NCI-H774 (cell line): Measurements from ENCODE around the gene NADK.

Source experiments
- DNase-seq: peaks from one replicate; lab custom pipeline; 2025; lab: John Stamatoyannopoulos, UW

NADK gene, protein sequence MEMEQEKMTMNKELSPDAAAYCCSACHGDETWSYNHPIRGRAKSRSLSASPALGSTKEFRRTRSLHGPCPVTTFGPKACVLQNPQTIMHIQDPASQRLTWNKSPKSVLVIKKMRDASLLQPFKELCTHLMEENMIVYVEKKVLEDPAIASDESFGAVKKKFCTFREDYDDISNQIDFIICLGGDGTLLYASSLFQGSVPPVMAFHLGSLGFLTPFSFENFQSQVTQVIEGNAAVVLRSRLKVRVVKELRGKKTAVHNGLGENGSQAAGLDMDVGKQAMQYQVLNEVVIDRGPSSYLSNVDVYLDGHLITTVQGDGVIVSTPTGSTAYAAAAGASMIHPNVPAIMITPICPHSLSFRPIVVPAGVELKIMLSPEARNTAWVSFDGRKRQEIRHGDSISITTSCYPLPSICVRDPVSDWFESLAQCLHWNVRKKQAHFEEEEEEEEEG

DNA sequence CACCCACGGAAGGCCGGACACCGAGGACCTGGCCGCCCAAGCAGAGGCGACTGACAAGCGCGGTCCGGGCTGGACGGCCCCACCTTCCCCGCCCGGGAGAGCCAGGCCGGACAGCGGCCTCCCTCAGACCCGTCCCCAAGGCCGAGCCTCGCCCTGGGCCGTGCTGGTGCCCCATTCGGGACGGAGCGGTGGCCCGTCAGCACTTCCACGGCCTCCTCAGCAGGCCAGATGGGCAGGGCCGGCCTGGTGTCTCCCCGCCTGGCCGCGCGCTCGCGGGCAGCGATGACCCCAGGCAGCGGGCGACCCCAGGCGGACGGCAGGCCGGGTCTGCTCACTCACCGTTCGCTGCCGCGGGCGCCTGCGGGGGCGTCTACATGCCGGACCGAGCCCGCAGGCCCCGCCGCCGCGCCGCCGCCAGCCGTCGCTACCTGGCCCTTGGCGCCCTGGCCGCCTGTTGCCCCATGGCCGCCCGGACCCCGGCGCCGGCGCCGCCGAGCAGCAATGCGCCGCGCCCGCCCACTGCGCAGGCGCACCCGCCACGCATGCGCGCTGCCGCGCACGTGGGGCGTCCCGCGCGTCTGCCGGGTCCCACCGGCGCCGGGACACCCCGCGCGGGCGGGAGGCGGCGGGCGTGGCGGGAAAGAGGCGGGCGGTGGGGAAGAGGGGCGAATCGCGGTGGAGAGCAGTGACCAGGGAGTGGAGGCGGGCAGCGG is at the start of gene NADK:
Gene NADK (minus strand): TSS at position 521 of the 713 bp plus-strand sequence. CDS start 13,064 bp downstream, outside the sequence.
- DNase-seq, result peak; percentile 46

DNA sequence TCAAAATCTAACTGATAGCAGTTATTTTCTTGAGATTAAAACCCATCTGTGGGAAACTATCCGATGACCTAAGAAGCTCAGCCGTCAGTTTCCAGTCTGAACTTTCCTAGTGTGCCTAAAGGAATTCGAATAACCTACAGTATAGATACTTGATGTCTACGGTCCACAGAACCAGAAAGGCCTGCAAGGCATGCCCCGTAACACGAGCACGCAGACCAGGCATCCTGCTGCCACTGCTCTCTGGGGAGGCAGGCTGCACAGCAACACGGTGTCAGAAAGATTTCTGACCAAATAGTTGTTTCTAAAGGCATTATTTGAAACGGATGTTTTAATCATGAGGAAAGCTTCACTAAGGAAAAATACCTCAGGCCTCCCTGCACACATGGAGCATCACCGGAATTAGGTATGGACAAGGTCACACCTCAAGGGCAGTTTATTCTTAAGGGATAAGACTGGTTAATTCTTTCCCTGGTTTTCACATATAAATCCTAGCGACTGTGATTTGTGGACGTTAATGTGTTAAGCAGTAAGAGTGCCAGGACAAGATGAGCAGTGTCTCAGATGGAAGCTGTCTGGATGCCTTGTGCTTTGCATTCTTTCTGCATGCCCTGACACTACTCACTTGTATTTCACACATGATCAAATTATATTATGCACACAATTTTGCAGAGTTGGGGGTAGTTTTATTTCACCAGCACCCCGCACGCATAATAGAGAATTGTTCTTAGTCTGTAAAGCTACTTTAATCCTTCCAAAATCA is 49.0 kb upstream of the NADK start:
- no peak for DNase-seq

DNA sequence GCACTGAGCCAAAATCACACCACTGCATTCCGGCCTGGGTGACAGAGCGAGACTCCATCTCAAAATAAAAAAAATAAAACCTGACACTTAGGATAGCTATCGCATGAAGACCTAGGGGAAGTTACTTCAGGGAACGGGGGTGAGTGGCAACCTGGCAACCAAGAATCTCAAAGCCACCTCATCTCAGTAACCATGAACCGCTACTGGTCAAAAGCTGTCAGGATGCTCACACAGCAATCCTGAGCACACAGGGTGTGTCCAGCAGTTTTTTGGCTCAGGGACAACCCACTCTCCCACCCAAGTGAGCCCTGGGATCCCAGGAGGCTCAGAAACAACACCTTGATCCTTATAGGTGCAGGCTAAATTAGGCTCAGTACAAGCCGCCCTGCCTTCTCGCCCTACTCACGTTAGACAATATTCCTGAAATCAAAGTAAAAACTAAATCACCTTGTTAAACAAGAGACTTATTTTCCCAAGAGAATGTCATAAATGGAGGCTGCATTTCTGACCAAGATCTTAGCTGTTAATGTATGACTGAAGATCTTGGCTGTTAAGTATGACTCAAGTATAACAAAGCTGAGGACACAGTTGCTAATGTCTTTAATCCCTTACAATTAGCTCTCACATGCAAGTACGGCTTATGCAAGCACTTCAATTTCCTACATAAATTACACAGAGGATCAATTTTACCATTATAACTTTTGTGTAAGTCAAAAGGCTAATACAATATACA is 48.3 kb upstream of the NADK start:
- DNase-seq, result no peak

DNA sequence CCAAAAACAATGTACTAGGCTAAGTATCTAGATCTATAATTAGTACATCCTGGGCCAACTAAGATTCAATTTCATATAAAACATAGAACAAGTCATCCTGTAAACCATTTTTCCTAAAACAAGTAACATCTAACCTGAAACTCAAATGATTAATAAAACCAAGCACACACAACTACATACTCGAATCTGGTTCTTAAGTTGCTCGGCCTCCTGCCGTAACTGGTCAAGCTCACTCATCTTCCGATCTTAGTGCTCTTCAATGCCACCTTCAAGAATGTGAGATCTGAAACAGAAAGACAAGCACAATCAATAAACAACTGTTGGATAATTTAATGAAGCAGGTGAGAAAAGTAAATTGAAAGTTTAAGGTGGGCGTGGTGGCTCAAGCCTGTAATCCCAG is 46.9 kb upstream of the NADK start:
- DNase-seq, result no peak

DNA sequence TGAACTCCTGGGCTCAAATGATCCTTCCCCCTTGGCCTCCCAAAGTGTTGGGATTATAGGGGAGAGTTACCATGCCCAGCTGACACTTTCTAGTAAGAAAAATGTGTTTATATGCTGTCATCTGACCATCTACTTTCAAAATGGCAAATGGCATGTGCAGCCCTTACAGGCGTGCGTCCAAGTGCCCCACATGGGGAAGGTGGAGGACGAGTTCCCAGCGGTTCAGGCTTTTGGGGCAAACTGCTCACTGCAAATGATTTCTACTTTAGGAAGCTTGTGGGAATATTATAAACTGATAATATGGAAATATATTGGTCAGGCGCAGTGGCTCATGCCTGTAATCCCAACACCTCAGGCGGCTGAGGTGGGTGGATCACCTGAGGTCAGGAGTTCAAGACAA is 41.5 kb upstream of the NADK start:
- no peak for DNase-seq

DNA sequence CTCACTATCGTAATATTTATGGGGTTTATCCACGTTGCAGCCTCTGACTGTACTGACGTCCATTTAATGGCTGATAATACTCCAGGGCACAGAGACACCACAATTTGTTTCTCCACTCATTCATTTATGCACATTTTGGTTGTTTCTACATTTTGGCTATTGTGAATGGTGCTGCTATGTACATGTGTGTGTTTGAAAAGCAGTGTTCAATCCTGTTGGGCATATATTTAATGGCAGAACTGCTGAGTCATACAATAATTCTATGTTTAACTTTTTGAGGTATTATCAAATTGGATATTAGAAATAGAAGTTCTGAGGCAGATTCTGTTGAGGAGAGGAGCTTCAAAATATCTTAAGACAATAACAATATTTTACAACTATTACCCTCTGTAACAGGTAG is 39.0 kb upstream of the NADK start:
- DNase-seq, result no peak

DNA sequence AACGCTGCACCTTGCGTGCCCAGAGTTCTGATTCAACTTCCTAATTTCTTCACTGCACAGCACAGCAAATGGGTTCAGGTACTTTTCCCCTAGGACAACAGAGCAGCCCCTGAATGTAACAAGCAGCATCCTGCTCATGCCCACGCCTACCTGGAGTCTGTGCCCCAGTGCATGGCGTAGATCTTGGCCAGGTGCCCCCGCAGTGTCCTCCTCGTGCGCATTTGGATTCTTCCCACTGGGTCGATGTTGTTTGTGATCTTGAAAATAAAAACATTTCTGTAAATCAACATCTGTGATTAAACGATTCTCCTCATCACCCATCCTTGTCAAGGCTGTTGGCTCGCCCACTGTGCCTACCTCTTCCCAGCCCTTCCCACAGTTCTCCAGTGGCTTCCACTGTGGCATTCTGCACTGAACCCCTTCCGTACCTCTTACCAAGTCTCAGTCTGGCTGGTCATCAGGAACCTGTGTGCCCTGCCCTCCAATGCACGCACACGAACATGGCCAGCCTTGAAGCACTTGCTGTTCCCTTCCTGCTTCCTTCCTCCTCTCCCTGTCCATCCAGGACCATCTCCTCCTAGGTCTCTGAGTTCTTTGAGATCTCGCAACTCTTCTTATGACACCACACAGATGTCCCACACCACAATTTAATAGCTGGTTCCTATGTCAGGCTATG is 37.5 kb upstream of the NADK start:
- no peak for DNase-seq

DNA sequence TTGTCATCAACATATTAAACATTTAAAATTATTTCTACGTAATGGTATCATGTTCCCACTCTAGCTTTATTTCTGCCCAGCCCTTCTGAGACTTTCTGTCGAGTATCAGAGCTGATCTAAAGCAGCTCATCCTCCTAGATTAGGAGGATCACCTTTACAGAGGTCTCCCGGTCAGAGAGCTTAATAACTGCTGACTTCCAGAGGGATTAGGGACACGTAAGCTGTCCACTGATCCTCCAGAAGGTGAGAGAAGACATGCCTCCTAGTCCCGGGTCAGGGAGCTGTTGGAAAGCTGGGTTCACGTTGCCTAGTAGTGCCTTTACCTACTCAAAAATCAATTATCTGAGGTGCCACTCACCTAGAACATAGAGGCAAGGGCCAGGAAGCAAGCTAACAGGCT is 31.2 kb upstream of the NADK start:
- DNase-seq, result no peak

DNA sequence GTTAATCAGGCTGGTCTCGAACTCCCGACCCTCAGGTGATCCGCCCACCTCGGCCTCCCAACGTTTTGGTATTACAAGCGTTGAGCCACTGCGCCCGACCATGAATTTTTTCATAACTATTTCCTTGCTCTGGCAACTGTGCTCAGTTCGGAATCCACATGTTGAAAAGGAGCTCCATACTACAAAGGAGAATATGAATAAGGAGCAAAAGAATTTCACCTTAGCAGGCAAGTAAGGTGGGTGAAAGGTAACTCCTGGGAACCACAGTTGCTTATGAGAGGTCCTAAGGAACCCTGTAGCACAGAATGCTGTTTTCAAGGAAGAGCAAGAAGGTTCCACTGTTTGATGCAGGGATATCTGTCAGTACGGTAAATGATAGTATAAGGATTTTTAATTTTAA is 29.9 kb upstream of the NADK start:
- DNase-seq, result no peak

DNA sequence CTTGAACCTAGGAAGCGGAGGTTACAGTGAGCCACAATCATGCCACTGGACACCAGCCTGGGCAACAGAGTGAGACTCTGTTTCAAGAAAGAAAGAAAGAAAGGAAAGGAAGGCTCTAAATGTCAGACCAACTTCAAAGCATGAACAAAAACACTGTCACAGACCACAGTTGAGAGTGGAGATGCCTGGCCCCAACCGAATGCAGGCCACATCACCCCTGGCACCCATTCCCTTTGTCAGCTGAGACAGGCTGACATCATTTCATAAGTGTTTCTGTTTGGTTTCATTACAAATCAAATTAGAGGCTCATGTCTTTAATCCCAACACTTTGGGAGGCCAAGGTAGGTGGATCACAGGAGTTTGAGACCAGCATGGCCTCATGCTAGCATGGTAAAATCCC is 28.6 kb upstream of the NADK start:
- no peak for DNase-seq

DNA sequence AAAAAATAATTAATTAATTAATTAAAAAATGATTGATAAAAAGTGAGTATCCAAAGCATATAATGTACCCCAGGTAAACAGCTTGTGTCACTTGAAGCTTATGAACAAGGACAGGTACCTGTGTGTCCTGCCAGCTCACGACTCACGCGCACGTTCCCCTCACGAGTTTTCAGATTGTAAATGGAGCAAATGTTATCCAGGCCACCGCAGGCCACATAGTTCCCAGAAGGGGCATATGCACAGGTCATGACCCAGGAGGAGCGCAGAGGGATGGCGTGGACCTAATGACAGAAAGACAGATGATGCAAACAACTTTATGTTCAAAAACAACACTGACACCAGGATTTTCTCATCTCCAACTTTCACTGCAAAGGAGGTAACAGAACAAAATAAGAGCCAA is 26.0 kb upstream of the NADK start:
- DNase-seq, result no peak

DNA sequence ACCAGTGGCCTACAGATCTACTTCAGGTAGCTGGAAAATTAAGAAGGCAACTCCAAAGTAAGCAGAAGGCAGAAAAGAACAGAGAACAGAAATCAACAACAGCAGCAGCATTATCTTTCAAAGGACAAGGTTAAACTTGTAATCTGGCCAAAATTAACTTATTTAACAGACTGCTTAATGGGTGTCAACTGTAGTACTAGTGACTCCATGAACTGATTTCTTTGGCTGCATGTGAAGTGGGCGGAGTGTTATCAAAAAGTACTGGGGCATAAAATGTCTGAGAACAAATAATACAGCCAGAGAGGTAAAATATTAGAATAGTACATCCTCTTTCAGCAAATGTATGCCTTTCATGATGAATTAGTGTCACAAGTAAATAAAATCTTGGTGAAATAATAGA is 24.6 kb upstream of the NADK start:
- no peak for DNase-seq

DNA sequence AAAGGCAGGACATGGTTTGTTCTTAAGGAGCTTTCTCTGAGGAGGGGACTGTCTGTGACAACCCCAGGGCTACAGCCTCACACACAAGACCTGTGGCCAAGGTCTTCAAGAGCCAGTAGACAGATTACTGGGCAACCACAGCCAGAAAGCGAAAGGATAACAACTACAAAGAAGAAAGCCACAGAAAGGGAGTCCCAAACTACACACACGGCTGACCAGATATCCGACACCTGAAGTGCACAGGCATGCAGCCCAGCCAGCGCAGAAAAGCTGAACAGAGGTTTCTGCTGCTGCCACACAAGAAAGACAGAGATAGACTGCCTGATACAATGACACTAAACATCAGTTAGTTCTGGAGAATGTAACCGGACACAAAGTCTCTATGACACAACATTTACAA is 21.4 kb upstream of the NADK start:
- no peak for DNase-seq

DNA sequence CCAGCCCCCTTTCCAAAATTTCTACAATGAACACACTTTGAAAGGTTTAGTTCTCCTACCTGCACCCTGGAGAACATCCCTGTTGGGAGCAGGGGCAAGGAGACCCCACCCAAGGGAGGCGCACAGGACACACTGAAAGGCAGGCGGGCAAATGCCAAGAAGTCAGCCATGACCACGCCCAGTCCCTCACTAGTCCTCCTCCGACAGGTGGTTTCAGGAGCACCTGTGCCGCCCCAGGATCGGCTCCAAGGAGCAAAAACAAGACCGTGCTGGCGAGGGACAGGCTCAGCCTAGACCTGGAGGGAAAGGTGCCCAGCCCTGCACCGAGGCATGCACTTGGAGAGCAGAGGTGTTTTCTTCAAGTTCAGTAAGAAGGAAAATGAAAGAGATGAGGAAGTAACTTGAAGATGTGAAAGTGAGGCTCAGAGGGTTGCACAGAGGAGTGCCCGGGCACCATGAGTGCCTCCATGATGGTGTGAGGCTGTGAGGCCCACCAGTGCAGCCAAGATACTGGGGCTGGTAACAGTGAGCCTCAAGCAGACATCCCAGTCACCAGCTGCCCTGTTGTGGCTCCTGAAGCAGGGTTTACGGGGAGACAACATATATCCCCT is 19.6 kb upstream of the NADK start:
- no peak for DNase-seq

DNA sequence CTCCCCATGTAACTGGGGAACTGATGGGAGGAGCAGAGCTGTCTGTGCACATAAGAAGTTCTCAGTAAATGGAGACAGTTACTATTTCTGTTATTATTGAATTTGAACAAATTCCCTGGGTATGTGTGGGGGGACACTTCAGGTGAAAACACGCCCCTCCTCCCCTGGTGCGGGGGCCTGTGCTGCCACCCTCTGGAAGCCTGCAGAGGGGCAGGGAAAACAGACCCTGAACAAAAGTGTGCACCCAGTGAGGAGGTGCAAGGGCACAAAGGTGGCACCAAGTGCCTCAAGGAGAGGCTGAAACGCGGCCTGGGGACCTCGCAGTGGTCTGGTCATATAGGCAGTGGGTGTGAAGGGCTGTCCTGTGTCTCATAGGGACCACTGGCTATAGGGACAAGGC is 18.2 kb upstream of the NADK start:
- no peak for DNase-seq

DNA sequence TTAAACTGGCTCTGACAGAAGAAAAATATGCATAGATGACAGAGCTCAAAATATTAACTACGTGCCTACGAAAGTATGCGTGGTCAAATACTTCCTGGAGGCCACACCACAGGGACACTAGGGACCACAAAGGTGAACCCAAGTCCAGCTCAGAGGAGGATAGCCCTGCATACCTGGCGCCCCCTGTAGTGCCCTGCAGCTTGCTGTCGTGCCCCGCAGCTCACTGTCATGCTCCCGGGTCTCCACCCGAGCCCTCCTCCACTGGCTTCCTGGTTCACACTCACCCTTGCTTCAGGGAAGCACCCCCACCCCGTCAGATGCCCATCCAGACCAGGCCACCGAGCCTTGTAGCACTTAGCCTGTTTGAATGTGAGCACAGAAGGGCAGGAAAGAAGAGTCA is 16.7 kb upstream of the NADK start:
- no peak for DNase-seq

DNA sequence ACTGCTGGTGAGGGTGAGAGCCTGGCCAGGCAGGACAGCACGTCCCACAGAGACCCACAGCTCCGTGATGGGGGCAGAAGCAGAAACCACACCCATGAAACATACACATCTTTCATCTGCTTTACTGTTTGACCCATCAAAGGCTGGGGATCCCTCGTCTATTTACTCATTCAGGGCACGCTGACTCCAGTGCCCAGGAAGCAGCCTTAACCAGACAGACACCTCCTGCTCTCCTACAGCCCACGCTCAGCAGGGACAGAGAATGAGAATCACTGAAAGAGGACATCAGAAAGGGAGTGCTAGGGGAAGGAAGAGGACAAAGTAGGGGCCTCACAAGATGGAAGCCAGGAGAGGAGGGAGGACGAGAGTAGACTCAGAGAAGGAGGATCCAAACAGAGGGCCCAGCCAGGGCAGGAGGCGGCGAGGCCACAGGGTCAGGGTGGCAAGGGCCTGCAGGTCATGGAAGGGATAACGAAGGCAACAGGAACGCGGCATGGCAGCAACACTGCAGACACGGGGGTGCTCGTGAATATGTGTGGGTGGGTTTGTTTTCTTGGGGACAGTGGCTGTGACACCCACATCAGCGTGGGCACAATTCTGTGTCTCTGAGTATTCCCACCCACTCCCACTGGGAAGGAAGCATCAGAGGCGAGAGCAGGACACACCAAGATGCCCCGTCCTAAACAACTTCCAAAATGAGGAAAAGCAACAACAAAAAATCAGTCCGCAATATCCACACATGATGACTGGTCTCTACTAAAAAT is 15.4 kb upstream of the NADK start:
- DNase-seq, result no peak

DNA sequence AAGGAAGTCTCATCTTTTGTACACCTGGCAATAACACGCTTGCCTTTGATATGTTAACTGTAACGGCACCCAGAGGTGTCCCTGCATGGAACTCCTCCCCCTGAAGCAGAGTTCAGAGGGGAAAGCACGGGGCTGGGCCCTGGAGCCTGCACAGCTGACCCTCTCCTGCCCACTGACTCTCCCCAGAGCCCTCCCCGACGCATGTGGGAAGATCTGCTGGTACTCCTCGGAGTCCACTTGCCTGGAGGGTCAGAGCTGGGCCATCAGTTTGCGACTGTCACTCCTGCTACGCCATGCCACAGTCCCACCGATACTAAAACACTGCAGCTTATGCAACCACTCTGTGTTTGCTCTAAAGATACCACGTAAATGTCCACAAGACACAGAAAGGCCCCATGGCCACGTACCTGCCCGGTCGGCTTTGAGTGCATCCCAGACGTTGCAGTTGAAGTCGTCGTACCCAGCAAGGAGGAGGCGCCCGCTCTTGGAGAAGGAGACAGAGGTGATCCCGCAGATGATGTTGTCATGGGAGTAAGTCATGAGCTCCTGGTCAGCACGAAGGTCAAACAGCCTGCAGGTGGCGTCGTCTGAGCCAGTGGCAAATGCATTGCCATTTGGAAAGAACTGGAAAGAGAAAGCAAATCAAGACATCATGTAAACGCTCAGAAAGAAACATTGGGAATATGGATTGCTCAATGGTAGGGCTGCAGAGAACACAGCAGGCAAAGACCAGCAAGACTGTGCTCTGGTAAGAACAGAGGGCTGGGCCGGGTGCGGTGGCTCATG is 10.6 kb upstream of the NADK start:
- no peak for DNase-seq

DNA sequence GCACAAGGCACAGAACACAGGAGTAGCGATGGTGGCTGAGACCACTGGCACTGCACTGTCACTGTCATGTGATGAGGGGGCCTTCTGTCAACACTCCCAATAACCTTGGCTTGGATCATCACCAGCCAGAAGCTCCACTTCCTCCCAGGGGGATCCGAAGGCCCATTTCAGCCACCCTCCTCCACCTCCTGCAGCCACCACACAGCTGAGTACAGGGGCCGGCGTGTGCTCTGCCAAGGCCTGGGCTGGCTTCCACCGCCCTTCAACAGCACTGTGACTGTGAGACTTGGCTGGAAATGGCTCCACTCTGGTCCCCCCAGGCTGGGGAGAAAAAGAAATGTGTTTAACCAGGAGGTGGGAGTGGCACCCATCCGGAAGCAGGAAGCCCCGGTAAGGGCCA is 9.9 kb upstream of the NADK start:
- no peak for DNase-seq
